GM23338 (cell line): ENCODE data around the gene UBAC2. TPM values are rescaled to one million over a fixed set of nuclear protein-coding genes. Genes with fewer than 3 reads are reported as not detected.

Experiments used
- ATAC-seq: fragments of 200-7000 bp; cut with Tn5 transposase; 3 replicates; pipeline ENCODE4 v1.9.1; 2020
- DNase-seq: peaks from one replicate; pipeline ENCODE4 v3.0.0-alpha.2; 2015; ENCODE audit warnings: low spot score
- H2AFZ ChIP-seq: fragments of 200-600 bp; sonication (generic); 2 replicates; pipeline ENCODE4 v1.8.0; 2016; ENCODE audit warnings: antibody characterized with exemption, mild to moderate bottlenecking, moderate library complexity
- H3F3A ChIP-seq: fragments of 200-600 bp; sonication (generic); replicated peaks from 2 replicates; pipeline ENCODE4 v1.8.0; 2017; ENCODE audit warnings: antibody characterized with exemption, mixed run types, low read depth
- H3K27ac ChIP-seq: fragments of 200-600 bp; sonication (generic); 2 replicates; pipeline ENCODE4 v1.6.1; 2016; ENCODE audit warnings: low read depth
- H3K27me3 ChIP-seq: fragments of 200-600 bp; sonication (generic); 2 replicates; pipeline ENCODE4 v1.8.0; 2016; ENCODE audit warnings: mild to moderate bottlenecking, mixed run types, moderate library complexity; ENCODE audit not compliant: insufficient read depth
- H3K36me3 ChIP-seq: fragments of 200-600 bp; sonication (generic); 2 replicates; pipeline ENCODE4 v1.8.0; 2016; ENCODE audit warnings: mild to moderate bottlenecking; ENCODE audit not compliant: insufficient read depth
- H3K4me1 ChIP-seq: fragments of 200-600 bp; sonication (generic); 2 replicates; pipeline ENCODE4 v1.8.0; 2016; ENCODE audit warnings: mild to moderate bottlenecking, moderate library complexity; ENCODE audit not compliant: insufficient read depth
- H3K4me2 ChIP-seq: fragments of 200-600 bp; sonication (generic); 2 replicates; pipeline ENCODE4 v1.7.1; 2017; ENCODE audit warnings: mixed run types
- H3K4me3 ChIP-seq: fragments of 200-600 bp; sonication (generic); 2 replicates; pipeline ENCODE4 v1.6.1; 2016; ENCODE audit warnings: mixed run types
- H3K79me2 ChIP-seq: fragments of 200-600 bp; sonication (generic); replicated peaks from 2 replicates; pipeline ENCODE4 v1.8.0; 2017; ENCODE audit warnings: mild to moderate bottlenecking; ENCODE audit not compliant: insufficient read depth
- H3K9me2 ChIP-seq: fragments of 200-600 bp; sonication (generic); 2 replicates; pipeline ENCODE4 v1.8.0; 2017; ENCODE audit not compliant: insufficient read depth
- H4K20me1 ChIP-seq: fragments of 200-600 bp; sonication (generic); replicated peaks from 2 replicates; pipeline ENCODE4 v1.8.0; 2017; ENCODE audit warnings: mild to moderate bottlenecking; ENCODE audit not compliant: insufficient read depth
- H3K27ac Mint-ChIP-seq: 2 replicates; pipeline ENCODE4 v1.8.0; 2020; ENCODE audit warnings: inconsistent platforms, mild to moderate bottlenecking, moderate library complexity, mixed read lengths
- H3K27me3 Mint-ChIP-seq: 3 replicates; pipeline ENCODE4 v1.8.0; 2022; ENCODE audit warnings: low read depth, mild to moderate bottlenecking, moderate library complexity, mixed read lengths, inconsistent platforms; ENCODE audit not compliant: insufficient read depth, poor library complexity
- H3K36me3 Mint-ChIP-seq: 3 replicates; pipeline ENCODE4 v1.8.0; 2021; ENCODE audit warnings: low read depth, mild to moderate bottlenecking, inconsistent platforms, moderate library complexity, mixed read lengths
- H3K4me1 Mint-ChIP-seq: 3 replicates; pipeline ENCODE4 v1.8.0; 2020; ENCODE audit warnings: mild to moderate bottlenecking, inconsistent platforms, mixed read lengths
- H3K4me3 Mint-ChIP-seq: 3 replicates; pipeline ENCODE4 v1.8.0; 2021; ENCODE audit warnings: moderate library complexity, mild to moderate bottlenecking, inconsistent platforms, mixed read lengths
- H3K9me3 Mint-ChIP-seq: 3 replicates; pipeline ENCODE4 v1.8.0; 2020; ENCODE audit warnings: moderate library complexity, mild to moderate bottlenecking, inconsistent platforms, mixed read lengths
- CREB1 ChIP-seq: fragments of 250-450 bp; sonication (Bioruptor Pico); IDR thresholded peaks from 2 replicates; pipeline ENCODE4 v1.5.0; 2020; ENCODE audit warnings: low read depth, mild to moderate bottlenecking, moderate library complexity
- EZH2 ChIP-seq: fragments of 200-600 bp; sonication (generic); IDR thresholded peaks from one replicate; pipeline ENCODE4 v1.8.0; 2017; ENCODE audit warnings: antibody characterized with exemption, mild to moderate bottlenecking, low read depth; ENCODE audit not compliant: unreplicated experiment
- EZH2phosphoT487 ChIP-seq: fragments of 200-600 bp; sonication (generic); IDR thresholded peaks from one replicate; pipeline ENCODE4 v1.8.1; 2018; ENCODE audit warnings: antibody characterized with exemption; ENCODE audit not compliant: unreplicated experiment
- JUNB ChIP-seq: IDR thresholded peaks from one replicate; pipeline ENCODE4 v1.6.1; 2016; ENCODE audit warnings: antibody characterized with exemption; ENCODE audit not compliant: unreplicated experiment
- NANOG ChIP-seq: IDR thresholded peaks from 2 replicates; pipeline ENCODE4 v1.6.1; 2016; ENCODE audit warnings: antibody characterized with exemption, borderline replicate concordance
- POLR2AphosphoS5 ChIP-seq: IDR thresholded peaks from 2 replicates; pipeline ENCODE4 v1.6.1; 2016; ENCODE audit warnings: antibody characterized with exemption, low read depth
- STAT1 ChIP-seq: IDR thresholded peaks from one replicate; pipeline ENCODE4 v1.6.1; 2016; ENCODE audit warnings: antibody characterized with exemption; ENCODE audit not compliant: unreplicated experiment
- ZNF114 ChIP-seq: fragments of 250-450 bp; sonication (Bioruptor Pico); IDR thresholded peaks from 2 replicates; pipeline ENCODE4 v1.5.0; 2020; ENCODE audit warnings: mild to moderate bottlenecking, moderate library complexity
- ZNF331 ChIP-seq: fragments of 250-450 bp; sonication (Bioruptor Pico); IDR thresholded peaks from 2 replicates; pipeline ENCODE4 v1.5.0; 2020; ENCODE audit warnings: low read depth, mild to moderate bottlenecking, moderate library complexity
- polyA plus RNA-seq: library from polyadenylated mRNA; unstranded; fragments of >200 nt; fragmentation: Nextera tagmentation; extraction: Ambion mirVana; gene quantifications from 2 replicates; pipeline ENCODE4 v1.2.1, GENCODE V29; 2016
- total RNA-seq: library from RNA; depleted of rRNA; stranded (reverse); fragments of >200 nt; shearing (Covaris generic); gene quantifications from 2 replicates; pipeline ENCODE4 v1.2.3, GENCODE V29; 2014
- TF ChIP-seq, protein P1 (sequence below): IDR thresholded peaks from one replicate; pipeline ENCODE4 v1.6.1; 2018; ENCODE audit warnings: antibody characterized with exemption; ENCODE audit not compliant: unreplicated experiment
- TF ChIP-seq, protein P2 (sequence below): fragments of 250-450 bp; sonication (Bioruptor Pico); IDR thresholded peaks from 2 replicates; pipeline ENCODE4 v1.5.0; 2020; ENCODE audit warnings: mild to moderate bottlenecking, moderate library complexity
- TF ChIP-seq, protein P3 (sequence below), 2 experiments: fragments of 200-600 bp in 1 of 2; sonication (generic) in 1 of 2; conservative IDR thresholded peaks; 2 replicates each; pipeline versions ENCODE4 v1.5.1 to v1.6.1; 2016 to 2017; ENCODE audit warnings: antibody characterized with exemption in 2 of 2, low read depth in 2 of 2, mild to moderate bottlenecking in 2 of 2, moderate library complexity in 1 of 2
- TF ChIP-seq, protein P4 (sequence below): IDR thresholded peaks from 2 replicates; pipeline ENCODE4 v1.6.1; 2016; ENCODE audit warnings: antibody characterized with exemption

Gene UBAC2
- total and polyA plus RNA-seq, 2 experiments from 2014 or later = 37.9 to 76.9 TPM

DNA sequence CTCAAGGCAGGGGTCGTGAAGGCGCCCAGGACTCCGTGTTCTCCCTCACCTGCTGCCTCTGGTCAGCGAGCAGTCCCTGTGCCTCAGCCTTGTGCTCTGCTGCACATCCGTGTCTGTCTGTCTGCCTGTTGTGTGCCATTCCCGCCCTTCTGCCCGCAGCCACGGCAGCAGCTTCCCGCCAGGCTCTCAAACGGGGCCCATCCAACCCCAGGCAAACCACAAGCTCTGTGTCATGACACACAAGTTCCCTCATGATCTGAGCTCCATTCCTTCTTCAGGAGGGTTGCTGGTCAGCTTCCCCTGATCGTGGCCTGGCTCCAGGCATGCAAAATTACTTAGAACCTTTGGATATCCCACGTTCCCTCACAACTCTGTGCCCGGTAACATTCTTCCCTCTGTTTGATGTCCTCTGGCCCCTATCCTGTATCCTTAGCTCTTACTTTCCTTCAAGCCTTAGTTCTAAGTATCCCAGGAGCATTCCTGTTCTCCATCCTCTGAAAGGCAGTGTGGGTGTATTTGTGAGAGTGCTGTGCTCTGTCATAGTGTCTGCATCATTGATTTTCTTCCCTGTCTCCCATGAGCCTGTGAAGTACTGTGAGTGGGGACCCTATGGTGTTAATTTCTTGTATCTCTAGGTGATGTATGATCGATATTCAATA, 103.3 kb downstream of the UBAC2 start:
- DNase-seq = no peak
- Histone ChIP-seq H3K4me3 (no peak overlapping the region), H3K36me3 (no peaks in the 10 kb centered on the region), H2AFZ (no peak overlapping the region), H3K4me1 (no peaks in the 10 kb centered on the region), H3K9me2 (no peaks in the 10 kb centered on the region), H4K20me1 (peaks cover 17% of the 10 kb centered on the region), H3F3A (no peaks in the 10 kb centered on the region), H3K79me2 (no peaks in the 10 kb centered on the region; the same call in 1 of the 2 replicates), H3K4me2 (no peak overlapping the region), H3K27me3 (no peaks in the 10 kb centered on the region), H3K27ac (no peak overlapping the region)
- TF ChIP-seq, protein P1, sequence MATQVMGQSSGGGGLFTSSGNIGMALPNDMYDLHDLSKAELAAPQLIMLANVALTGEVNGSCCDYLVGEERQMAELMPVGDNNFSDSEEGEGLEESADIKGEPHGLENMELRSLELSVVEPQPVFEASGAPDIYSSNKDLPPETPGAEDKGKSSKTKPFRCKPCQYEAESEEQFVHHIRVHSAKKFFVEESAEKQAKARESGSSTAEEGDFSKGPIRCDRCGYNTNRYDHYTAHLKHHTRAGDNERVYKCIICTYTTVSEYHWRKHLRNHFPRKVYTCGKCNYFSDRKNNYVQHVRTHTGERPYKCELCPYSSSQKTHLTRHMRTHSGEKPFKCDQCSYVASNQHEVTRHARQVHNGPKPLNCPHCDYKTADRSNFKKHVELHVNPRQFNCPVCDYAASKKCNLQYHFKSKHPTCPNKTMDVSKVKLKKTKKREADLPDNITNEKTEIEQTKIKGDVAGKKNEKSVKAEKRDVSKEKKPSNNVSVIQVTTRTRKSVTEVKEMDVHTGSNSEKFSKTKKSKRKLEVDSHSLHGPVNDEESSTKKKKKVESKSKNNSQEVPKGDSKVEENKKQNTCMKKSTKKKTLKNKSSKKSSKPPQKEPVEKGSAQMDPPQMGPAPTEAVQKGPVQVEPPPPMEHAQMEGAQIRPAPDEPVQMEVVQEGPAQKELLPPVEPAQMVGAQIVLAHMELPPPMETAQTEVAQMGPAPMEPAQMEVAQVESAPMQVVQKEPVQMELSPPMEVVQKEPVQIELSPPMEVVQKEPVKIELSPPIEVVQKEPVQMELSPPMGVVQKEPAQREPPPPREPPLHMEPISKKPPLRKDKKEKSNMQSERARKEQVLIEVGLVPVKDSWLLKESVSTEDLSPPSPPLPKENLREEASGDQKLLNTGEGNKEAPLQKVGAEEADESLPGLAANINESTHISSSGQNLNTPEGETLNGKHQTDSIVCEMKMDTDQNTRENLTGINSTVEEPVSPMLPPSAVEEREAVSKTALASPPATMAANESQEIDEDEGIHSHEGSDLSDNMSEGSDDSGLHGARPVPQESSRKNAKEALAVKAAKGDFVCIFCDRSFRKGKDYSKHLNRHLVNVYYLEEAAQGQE = no peak
- TF ChIP-seq EZH2 = no peak
- TF ChIP-seq NANOG = no peak
- TF ChIP-seq ZNF114 = no peak
- no peak for TF ChIP-seq ZNF331 (CRISPR knock-in tag)
- TF ChIP-seq, protein P2, sequence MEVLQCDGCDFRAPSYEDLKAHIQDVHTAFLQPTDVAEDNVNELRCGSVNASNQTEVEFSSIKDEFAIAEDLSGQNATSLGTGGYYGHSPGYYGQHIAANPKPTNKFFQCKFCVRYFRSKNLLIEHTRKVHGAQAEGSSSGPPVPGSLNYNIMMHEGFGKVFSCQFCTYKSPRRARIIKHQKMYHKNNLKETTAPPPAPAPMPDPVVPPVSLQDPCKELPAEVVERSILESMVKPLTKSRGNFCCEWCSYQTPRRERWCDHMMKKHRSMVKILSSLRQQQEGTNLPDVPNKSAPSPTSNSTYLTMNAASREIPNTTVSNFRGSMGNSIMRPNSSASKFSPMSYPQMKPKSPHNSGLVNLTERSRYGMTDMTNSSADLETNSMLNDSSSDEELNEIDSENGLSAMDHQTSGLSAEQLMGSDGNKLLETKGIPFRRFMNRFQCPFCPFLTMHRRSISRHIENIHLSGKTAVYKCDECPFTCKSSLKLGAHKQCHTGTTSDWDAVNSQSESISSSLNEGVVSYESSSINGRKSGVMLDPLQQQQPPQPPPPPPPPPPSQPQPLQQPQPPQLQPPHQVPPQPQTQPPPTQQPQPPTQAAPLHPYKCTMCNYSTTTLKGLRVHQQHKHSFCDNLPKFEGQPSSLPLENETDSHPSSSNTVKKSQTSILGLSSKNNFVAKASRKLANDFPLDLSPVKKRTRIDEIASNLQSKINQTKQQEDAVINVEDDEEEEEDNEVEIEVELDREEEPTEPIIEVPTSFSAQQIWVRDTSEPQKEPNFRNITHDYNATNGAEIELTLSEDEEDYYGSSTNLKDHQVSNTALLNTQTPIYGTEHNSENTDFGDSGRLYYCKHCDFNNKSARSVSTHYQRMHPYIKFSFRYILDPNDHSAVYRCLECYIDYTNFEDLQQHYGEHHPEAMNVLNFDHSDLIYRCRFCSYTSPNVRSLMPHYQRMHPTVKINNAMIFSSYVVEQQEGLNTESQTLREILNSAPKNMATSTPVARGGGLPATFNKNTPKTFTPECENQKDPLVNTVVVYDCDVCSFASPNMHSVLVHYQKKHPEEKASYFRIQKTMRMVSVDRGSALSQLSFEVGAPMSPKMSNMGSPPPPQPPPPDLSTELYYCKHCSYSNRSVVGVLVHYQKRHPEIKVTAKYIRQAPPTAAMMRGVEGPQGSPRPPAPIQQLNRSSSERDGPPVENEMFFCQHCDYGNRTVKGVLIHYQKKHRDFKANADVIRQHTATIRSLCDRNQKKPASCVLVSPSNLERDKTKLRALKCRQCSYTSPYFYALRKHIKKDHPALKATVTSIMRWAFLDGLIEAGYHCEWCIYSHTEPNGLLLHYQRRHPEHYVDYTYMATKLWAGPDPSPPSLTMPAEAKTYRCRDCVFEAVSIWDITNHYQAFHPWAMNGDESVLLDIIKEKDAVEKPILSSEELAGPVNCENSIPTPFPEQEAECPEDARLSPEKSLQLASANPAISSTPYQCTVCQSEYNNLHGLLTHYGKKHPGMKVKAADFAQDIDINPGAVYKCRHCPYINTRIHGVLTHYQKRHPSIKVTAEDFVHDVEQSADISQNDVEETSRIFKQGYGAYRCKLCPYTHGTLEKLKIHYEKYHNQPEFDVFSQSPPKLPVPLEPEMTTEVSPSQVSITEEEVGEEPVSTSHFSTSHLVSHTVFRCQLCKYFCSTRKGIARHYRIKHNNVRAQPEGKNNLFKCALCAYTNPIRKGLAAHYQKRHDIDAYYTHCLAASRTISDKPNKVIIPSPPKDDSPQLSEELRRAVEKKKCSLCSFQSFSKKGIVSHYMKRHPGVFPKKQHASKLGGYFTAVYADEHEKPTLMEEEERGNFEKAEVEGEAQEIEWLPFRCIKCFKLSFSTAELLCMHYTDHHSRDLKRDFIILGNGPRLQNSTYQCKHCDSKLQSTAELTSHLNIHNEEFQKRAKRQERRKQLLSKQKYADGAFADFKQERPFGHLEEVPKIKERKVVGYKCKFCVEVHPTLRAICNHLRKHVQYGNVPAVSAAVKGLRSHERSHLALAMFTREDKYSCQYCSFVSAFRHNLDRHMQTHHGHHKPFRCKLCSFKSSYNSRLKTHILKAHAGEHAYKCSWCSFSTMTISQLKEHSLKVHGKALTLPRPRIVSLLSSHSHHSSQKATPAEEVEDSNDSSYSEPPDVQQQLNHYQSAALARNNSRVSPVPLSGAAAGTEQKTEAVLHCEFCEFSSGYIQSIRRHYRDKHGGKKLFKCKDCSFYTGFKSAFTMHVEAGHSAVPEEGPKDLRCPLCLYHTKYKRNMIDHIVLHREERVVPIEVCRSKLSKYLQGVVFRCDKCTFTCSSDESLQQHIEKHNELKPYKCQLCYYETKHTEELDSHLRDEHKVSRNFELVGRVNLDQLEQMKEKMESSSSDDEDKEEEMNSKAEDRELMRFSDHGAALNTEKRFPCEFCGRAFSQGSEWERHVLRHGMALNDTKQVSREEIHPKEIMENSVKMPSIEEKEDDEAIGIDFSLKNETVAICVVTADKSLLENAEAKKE (CRISPR knock-in tag) = no peak
- no peak for TF ChIP-seq JUNB
- TF ChIP-seq EZH2phosphoT487 = no peak
- no peak for TF ChIP-seq STAT1
- no peak for TF ChIP-seq POLR2AphosphoS5
- TF ChIP-seq, protein P3, sequence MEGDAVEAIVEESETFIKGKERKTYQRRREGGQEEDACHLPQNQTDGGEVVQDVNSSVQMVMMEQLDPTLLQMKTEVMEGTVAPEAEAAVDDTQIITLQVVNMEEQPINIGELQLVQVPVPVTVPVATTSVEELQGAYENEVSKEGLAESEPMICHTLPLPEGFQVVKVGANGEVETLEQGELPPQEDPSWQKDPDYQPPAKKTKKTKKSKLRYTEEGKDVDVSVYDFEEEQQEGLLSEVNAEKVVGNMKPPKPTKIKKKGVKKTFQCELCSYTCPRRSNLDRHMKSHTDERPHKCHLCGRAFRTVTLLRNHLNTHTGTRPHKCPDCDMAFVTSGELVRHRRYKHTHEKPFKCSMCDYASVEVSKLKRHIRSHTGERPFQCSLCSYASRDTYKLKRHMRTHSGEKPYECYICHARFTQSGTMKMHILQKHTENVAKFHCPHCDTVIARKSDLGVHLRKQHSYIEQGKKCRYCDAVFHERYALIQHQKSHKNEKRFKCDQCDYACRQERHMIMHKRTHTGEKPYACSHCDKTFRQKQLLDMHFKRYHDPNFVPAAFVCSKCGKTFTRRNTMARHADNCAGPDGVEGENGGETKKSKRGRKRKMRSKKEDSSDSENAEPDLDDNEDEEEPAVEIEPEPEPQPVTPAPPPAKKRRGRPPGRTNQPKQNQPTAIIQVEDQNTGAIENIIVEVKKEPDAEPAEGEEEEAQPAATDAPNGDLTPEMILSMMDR (conservative IDR thresholded peaks at IDR 0.05; ENCODE audit: low read depth in 2 of 2) = no peak
- TF ChIP-seq, protein P4, sequence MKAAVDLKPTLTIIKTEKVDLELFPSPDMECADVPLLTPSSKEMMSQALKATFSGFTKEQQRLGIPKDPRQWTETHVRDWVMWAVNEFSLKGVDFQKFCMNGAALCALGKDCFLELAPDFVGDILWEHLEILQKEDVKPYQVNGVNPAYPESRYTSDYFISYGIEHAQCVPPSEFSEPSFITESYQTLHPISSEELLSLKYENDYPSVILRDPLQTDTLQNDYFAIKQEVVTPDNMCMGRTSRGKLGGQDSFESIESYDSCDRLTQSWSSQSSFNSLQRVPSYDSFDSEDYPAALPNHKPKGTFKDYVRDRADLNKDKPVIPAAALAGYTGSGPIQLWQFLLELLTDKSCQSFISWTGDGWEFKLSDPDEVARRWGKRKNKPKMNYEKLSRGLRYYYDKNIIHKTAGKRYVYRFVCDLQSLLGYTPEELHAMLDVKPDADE = no peak
- no peak for TF ChIP-seq CREB1 (CRISPR knock-in tag)
- Mint-ChIP-seq H3K4me1 (peaks cover 11% of the 10 kb centered on the region; the same call in 2 of the 3 replicates), H3K9me3 (no peaks in the 10 kb centered on the region), H3K27me3 (no peaks in the 10 kb centered on the region), H3K27ac (no peak overlapping the region; the same call in 1 of the 2 replicates), H3K36me3 (peaks cover 8% of the 10 kb centered on the region; the same call in 1 of the 3 replicates), H3K4me3 (no peak overlapping the region)
- no peak for ATAC-seq
